Body of pancreas (tissue), 4 donors: Measurements from ENCODE around the gene ARHGAP29.

Experiments
- POLR2A ChIP-seq, 3 donors: fragments of 450-650 bp; IDR thresholded peaks; one replicate each; pipeline ENCODE4 v1.6.1; 2016; ENCODE audit warnings: antibody characterized with exemption in 3 of 3, mild to moderate bottlenecking in 2 of 3
- TF ChIP-seq, protein P1 (sequence below), 7 experiments: fragments of 450-650 bp in 4 of 7; fragments of 200-600 bp in 3 of 7; sonication (generic) in 3 of 7; IDR thresholded peaks; one replicate each; pipeline ENCODE4 v1.5.1; 2016 to 2019; ENCODE audit warnings: antibody characterized with exemption in 7 of 7

DNA sequence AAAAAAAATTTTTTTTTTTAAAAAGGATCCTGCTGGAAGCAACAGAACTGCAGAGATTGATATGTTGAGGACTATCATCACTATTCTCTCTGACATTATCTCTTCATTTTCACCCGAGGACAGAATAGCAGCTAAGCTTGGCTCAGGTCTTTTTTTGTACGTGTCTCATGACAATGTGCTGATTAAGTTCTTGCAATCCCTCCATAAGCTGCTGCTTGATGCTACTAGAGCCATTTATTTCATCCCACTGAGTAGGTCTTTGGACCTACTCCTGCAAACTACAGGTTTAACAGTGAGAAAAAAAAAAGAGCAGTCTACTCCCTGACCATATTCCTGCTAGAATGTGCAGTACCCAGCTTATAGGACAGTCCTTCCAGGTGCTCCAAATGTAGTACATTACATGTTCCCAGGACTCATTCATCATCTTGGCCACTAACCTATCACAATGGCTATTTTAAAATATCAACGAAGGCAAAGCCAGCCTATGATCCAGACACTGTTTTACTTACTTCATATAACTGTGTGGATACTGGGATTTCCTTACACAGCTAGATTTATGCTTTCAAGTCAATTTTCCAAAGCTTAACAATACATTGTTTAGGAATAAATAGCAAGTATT, 54.1 kb downstream of the ARHGAP29 start:
- no peak for TF ChIP-seq POLR2A (IDR thresholded peaks at IDR 0.05)
- TF ChIP-seq, protein P1, sequence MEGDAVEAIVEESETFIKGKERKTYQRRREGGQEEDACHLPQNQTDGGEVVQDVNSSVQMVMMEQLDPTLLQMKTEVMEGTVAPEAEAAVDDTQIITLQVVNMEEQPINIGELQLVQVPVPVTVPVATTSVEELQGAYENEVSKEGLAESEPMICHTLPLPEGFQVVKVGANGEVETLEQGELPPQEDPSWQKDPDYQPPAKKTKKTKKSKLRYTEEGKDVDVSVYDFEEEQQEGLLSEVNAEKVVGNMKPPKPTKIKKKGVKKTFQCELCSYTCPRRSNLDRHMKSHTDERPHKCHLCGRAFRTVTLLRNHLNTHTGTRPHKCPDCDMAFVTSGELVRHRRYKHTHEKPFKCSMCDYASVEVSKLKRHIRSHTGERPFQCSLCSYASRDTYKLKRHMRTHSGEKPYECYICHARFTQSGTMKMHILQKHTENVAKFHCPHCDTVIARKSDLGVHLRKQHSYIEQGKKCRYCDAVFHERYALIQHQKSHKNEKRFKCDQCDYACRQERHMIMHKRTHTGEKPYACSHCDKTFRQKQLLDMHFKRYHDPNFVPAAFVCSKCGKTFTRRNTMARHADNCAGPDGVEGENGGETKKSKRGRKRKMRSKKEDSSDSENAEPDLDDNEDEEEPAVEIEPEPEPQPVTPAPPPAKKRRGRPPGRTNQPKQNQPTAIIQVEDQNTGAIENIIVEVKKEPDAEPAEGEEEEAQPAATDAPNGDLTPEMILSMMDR (IDR thresholded peaks at IDR 0.05), result no peak
